PC-3 (cell line): ENCODE data around the gene USP28.

Experiments used
- EZH2phosphoT487 ChIP-seq: fragments of 300-600 bp; sonication (generic); IDR thresholded peaks from 2 replicates; pipeline ENCODE4 v1.6.1; 2018; ENCODE audit warnings: mild to moderate bottlenecking, antibody characterized with exemption, low read length, borderline replicate concordance
- TF ChIP-seq, protein P1 (sequence below): fragments of 300-600 bp; sonication (generic); conservative IDR thresholded peaks from 2 replicates; pipeline ENCODE4 v1.5.1; 2017; ENCODE audit warnings: antibody characterized with exemption, low read depth, mild to moderate bottlenecking, low read length

DNA sequence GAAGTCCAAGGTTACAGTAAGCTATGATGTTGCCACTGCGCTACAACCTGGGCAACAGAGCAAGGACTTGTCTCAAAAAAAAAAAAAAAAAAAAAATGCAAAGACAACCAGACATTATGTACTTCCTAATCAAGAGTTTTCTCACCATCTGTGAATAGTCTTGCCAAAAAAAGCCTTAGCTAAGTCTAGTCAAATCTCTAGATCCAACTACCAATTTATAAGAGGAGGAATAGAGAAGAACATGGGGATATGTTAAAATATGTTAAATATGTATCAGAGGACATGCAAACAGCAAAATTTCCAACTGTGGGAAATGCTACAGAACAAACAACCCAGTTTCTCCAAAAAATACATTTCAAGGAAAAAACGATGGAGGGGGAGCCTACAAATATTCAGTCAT is 45.6 kb downstream of the USP28 start:
- TF ChIP-seq, protein P1, sequence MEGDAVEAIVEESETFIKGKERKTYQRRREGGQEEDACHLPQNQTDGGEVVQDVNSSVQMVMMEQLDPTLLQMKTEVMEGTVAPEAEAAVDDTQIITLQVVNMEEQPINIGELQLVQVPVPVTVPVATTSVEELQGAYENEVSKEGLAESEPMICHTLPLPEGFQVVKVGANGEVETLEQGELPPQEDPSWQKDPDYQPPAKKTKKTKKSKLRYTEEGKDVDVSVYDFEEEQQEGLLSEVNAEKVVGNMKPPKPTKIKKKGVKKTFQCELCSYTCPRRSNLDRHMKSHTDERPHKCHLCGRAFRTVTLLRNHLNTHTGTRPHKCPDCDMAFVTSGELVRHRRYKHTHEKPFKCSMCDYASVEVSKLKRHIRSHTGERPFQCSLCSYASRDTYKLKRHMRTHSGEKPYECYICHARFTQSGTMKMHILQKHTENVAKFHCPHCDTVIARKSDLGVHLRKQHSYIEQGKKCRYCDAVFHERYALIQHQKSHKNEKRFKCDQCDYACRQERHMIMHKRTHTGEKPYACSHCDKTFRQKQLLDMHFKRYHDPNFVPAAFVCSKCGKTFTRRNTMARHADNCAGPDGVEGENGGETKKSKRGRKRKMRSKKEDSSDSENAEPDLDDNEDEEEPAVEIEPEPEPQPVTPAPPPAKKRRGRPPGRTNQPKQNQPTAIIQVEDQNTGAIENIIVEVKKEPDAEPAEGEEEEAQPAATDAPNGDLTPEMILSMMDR: no peak
- no peak for TF ChIP-seq EZH2phosphoT487
